Stimulated activated CD4-positive, alpha-beta T cell treated with anti-CD3 and anti-CD28 coated beads, Interleukin-2, amount 100 ng/mL, for 24 hours (primary cell): Measurements from ENCODE around the gene LAMA2.

ENCODE experiments used
- DNase-seq, 2 donors: peaks; one replicate each; pipeline ENCODE4 v3.0.0-alpha.2; 2020

LAMA2 gene

GRCh38 chr6:128903715-128904114, 20.8 kb downstream of the LAMA2 start:
- no peak for DNase-seq

GRCh38 chr6:128914051-128914450, 31.1 kb downstream of the LAMA2 start:
- no peak for DNase-seq

DNA sequence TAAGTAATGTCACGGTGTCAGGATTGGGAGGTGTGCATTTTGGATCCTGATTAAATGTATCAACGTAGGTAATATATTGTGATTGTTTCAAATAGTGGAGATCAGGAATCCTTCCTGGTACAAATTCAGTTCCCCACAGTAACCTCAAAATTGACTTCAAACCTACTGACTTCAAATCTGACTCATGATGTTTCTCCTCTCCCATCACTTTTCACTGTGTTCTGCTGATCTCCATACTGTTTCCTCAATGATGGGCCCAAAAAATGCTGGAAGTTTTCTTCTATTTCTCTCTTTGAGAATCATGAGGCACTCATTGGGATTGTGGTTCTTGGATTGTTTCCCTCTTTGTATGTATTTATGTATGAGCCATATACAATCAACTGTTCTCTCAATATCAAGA, 35.9 kb downstream of the LAMA2 start:
- DNase-seq = no peak

- DNase-seq = no peak
Observed at GRCh38 chr6:128919412-128920180, 36.7 kb downstream of the LAMA2 start.

GRCh38 chr6:128925765-128926164, 42.8 kb downstream of the LAMA2 start:
- no peak for DNase-seq

DNA sequence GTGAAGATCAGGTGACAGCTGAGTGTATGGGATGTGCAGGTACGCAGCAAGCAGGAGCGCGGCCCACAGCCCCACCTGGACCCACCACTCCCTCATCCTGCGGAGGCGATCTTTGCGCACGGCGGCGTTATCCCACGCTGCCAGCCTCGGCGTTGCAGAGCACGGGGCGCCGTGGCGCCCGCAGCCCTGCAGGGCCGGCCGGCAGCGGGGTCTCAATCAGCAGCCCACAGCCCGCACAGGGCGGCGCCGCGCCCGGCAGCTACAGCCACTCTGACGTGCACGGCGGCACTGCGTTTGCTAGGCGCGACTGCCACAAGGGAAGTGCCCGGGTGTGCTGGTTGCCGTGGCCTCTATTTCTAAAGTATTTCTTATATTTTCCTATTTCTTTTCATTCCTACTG, 46.9 kb downstream of the LAMA2 start:
- no peak for DNase-seq

GRCh38 chr6:128930321-128930720, 47.4 kb downstream of the LAMA2 start:
- DNase-seq = no peak

DNA sequence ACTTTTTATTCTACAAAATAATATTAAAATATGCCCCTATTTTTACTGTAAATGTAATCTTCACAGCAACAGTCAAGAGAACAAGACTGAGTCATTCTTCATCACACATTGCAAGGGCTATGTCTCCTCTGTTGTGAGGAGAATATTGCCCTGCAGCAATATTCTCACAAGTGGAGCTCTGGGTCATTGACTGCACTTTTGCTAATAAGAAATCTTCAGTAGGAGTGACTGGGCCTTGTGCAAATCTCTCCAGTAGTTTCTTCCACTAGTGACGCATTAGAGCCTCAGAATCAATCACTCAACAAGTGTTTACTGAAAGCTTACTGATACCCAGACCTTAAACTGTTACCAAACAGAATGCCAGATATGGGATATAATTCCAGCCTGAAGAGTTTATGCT, 49.1 kb downstream of the LAMA2 start:
- no peak for DNase-seq

DNA sequence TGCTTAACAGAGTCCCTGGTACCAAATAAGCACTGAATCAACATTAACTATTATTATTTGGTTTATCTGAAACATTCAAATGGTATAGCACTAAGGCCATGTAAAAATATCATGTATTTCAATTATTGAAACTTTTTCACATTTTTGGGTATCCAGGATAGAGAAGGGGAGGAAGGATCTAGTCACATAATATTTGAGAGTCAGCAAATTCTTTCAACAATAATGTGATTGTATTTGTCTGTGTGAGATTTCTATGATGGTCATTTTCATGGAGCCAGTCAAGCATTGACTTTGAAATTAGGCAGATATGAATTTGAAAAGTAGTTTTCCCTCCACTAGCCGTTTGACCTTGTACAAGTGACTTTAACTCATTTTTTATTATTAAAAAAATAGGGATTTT, 67.9 kb downstream of the LAMA2 start:
- no peak for DNase-seq

- no peak for DNase-seq
Observed at GRCh38 chr6:128952902-128953301, 70.0 kb downstream of the LAMA2 start.

GRCh38 chr6:128954308-128955043, 71.5 kb downstream of the LAMA2 start:
- DNase-seq = no peak

DNA sequence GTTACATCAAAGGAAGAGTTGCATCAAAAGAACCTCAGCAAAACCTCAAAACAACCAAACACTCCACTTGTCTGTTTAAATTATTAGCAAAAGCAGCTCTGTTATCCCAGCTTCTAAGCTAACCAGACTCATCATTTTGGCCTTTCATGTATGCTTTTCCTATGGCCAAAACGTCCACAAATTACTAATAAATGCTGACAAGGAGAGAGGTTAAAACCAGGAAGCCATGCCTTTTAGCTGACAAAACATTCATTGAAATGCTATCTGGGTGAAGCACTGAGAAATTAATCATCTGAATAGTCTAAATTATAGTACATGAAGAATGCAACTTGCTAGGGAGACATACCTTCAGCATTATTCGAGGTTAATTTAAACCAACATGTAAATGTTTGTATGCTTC, 80.6 kb downstream of the LAMA2 start:
- DNase-seq = no peak

DNA sequence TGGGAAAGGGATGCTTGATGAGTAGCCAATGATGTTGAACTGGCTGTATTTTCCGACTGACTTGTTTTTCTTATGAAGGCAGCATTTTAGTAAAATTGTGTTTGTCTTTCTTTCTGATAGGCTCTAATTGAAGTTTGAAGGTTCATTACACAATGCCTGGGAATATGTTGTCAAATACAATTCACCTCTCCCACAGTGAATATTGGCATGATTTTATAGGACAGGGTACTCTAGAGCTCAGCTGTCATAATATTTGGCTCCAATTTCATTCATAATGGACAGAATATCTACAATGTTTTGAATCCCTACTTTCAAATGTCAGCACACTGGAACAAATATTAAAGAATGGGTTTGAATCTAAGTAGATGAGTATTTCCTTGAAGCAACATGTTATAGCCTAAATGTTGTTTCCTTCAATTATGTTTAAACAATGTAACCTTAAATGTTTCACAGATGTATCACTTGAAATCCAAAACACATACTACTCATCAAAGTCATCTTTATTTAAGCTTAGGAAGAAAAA, 81.4 kb downstream of the LAMA2 start:
- DNase-seq = no peak

DNA sequence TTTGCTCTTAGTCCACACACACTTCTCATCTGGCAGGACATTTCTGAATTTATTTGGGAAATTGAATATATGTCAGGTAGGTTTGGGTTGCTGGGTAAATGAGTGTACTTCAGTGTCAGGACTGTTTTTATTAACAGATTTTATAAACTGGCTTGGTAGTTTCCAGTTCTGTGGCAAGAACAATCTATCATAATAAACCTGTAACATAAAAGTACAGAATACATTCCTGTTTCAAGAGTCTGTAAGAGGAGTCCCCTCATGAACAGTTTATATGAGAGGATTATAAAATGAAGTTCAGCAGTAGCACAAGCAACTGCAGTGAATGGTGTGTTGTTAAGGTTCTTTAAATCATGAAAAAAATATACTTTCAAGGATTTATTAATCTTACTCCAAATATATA, 81.8 kb downstream of the LAMA2 start:
- DNase-seq = no peak

DNA sequence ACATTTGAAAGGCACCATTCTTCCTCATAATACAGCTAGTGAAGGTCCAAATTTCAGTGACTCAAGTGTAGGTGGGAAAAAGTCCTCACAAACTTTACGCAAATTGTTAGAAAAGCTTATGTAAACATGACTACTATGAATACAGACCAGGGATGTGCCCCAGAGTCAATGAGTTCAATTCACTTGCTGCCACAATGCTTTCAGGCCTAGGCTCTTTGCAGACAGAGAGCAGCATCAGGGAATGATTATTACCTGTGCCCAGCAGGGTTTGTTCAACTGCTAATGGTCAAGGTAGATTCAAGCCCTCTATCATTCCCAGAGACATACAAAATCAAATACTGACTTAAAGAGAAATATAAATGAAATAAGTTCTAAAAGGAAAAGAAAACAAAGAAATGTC, 84.0 kb downstream of the LAMA2 start:
- no peak for DNase-seq

DNA sequence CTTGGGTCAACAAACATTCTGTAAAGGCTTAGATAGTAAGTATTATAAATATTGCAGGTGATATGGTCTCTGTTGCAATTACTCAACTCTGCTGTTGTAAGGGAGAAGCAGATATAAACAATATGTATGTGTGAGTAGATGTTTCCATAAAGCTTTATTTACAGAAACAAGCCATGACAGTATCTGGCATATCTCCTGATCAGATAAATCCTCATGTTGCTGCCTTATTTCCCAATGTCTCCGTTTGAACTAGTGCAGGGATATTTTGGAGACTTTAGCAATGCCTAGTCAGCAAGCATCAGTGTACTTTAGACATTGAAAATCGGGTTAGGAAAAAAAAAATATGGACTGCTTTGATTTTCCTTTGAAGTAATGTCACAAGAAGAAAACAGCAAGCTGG, 96.1 kb downstream of the LAMA2 start:
- no peak for DNase-seq

- no peak for DNase-seq
Observed at GRCh38 chr6:128981716-128982115, 98.8 kb downstream of the LAMA2 start.

- DNase-seq = no peak
Observed at GRCh38 chr6:128990360-128990759, 107.4 kb downstream of the LAMA2 start.

DNA sequence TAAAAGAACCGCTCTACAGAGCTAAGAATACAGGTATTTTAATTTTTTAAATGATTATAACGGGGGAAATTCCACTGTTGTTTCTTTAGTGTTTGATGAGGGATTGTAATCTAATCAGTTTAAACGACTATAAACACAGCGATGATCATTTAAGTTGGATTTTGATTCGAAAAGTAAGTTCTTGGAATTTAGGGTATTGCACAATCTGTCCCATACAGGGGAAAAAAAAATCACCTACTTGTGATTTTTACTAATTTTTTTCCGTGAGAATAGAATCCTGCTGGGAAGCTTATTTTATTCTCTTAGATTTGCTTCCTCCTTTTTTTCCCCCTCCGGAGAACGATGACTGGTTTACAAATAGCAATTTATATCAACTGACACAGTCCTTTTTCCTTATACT, 108.0 kb downstream of the LAMA2 start:
- no peak for DNase-seq

DNA sequence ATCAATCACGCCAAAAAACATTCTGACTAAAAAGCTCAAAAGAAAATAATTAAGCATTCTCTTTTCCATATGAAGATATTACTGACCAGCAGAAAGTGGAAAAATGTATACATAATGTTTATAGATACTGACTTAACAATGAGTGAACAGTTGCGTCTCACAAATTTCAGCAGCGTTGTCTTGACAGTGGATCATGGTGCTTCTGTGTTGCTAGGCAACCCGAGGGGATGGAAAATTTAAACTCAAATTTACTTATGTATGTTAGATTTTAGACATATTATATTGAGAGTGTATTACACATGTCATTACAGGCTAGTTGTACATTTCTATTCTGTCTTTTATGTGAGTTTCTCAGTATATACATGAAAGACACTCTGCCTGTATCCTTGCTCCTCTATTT, 110.2 kb downstream of the LAMA2 start:
- DNase-seq = no peak

- DNase-seq = no peak
Observed at GRCh38 chr6:128997880-128998279, 114.9 kb downstream of the LAMA2 start.

- no peak for DNase-seq
Observed at GRCh38 chr6:129006724-129007514, 124.0 kb downstream of the LAMA2 start.

DNA sequence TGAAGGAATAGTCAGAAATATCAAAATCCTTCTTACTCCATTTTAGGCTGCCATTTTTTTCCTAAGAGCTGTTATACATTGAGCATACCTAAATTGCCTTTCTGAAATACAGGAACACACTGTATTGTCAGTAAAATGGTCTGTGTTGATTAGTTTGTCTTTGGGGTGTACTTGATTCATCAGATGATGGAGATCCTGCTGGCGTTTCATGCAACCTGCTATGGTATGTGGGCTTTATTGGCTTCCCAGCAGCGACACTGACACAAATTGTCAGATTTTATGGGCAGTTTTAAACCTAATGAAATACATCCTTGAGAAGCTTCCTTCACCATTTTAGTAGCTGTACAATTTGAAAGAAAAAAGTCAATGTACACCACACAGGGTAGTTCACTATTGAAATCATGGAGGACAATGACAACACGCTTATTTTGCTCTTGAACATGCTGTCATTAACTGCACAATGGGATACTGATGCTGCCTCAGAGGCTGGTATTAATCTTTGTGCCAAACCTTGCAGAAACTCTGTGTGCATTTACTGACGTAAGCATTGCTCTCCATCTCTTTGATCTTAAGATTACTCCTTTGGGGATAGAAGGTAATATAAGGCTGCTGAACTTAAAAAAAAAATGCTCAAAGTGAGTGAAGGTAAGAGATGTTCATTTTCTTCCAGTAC, 124.9 kb downstream of the LAMA2 start:
- DNase-seq = no peak
